Activated CD4-positive, alpha-beta T cell treated with anti-CD3 and anti-CD28 coated beads for 24 hours (primary cell): Measurements from ENCODE around the gene CXorf38.

Source experiments
- DNase-seq, 2 donors: peaks; one replicate each; pipeline ENCODE4 v3.0.0-alpha.2; 2020; ENCODE audit warnings: low read depth in 2 of 2

CXorf38 gene, protein sequence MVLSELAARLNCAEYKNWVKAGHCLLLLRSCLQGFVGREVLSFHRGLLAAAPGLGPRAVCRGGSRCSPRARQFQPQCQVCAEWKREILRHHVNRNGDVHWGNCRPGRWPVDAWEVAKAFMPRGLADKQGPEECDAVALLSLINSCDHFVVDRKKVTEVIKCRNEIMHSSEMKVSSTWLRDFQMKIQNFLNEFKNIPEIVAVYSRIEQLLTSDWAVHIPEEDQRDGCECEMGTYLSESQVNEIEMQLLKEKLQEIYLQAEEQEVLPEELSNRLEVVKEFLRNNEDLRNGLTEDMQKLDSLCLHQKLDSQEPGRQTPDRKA

DNA sequence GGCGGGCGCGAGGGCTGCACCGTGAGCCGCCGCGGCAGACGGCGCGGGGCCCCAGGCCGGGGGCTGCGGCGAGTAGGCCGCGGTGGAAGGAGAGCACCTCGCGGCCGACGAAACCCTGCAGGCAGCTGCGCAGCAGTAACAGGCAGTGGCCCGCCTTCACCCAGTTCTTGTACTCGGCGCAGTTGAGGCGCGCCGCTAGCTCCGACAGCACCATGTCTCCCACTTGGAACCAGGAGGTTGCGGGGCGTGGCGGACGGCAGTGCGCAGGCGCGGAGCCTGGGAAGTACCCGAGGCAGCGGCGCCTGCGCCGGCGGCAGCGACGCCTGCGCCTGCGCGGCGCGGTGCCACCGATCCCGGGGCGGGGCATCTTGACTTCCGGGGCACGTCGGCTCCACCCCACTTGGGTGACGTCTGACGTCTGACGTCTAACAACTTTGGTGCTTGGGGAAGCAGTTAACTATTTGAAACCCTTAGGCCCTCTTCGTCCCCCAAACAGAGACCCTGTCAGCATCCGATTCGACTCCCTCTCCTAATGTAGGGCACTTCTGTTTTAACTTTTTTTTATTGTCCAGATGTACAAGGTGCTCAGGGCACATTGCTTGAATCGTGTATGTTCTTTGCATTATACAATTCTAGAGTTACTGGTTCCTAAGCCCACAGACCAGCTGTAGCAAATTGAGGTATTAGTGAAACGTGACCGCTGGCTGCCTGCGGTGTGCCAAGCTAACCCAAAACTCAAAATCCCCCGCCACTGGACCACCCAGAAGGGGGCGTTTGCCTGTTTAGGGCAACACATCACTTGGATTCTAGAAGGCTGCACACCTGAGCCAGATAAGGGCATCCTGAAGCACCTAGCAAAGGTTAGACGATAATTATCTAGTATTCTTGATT, at the start of gene CXorf38:
Gene CXorf38 (minus strand): TSS at position 255 of the 891 bp plus-strand sequence. CDS start 41 bp downstream, at position 214.
- peak; percentile 85 to 97 for DNase-seq

DNA sequence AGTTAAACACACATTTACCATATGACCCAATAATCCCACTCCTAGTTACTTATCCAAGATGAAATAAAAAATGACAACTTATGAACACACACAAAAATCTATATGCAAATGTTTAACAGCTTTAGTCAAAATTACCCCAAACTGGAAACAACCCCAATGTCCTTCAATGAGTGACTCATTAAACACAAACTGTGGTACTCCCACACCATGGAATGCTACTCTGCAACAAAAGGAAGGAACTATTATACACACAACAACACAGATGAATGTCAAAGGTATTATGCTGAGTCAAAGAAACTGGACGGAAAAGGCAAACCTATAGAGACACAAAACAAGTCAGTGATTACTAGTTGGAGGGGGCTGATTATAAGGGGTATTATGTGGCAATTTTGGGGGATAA, 47.4 kb upstream of the CXorf38 start:
- no peak for DNase-seq

DNA sequence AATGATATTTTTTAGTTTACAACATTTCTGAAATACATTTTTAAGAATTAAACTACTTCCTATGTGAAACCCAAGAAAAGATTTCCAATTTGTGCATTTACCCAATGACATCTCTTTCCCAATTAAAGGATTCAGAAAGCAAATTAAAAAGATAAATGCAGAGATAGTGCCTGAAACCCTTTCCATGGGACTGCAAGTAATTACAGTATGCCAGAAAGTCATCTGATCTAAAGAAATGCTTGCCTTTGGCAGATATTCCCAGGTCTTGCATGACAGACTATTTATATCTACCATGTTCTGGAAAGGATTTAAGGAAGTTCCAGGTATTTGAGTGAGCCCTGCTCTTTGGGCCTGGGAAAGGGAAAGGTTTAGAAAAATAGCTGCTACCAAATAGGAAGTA, 41.6 kb upstream of the CXorf38 start:
- no peak for DNase-seq

DNA sequence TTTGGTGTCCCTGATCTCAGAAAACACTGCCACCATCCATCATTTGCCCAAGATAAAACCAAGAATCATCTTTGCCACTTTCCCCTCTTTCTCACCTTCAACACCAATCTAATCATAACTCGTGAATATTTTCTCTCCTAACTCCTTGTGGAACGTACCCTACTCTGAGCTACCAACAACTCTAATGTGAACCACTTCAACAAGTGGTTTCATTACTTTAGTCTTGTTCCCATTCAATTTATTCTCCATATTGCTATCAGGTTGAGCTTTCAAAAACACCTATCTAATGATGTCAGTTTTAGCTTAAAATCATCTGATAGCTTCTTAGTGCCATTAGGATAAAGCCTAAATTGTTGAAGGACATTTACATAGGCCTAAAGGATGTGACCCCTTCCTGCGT, 39.8 kb upstream of the CXorf38 start:
- no peak for DNase-seq

DNA sequence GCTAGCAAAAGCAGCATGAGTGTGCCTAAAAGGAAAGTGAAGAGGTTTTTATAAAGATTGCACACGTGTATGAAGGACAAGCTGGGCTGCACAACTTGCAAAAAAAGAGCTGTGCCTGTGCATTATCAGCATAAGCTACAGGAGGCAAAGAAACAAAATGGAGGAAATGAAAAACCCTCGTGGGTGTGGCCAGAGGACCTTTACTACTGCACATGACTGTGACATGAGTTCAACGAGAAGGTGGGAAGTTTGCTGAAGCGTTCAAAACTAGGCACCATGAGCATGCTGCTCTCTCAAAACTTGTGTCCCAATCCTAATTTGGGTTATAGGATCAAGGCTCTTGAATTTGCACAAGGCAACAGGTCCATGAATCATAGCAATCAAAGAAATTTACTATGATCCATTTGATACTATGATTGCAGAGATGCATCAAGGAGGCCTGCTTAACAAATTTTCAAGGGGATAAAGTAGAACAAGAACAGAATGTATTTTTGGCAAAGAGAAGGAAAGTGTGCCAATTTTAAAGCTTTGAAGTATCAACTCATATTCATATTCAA, 38.1 kb upstream of the CXorf38 start:
- DNase-seq = no peak

DNA sequence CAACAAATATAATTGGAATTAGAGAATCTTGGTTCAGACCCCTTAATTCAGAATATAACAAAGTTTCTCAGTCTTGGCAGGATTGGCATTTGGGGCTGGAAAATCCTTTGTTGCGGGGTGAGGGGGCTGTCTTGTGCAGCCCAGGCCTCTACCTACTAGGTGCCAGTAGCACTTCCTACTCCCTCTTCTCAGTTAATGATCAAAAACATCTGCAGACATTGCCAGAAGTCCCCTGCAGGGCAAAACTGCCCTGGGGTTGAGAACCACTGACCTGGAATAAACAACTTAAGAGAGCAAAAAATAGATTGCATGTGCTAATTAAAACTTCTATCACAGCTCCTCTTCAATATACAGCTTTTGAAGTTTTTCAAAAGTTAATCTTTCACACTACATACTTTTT, 36.7 kb upstream of the CXorf38 start:
- no peak for DNase-seq

DNA sequence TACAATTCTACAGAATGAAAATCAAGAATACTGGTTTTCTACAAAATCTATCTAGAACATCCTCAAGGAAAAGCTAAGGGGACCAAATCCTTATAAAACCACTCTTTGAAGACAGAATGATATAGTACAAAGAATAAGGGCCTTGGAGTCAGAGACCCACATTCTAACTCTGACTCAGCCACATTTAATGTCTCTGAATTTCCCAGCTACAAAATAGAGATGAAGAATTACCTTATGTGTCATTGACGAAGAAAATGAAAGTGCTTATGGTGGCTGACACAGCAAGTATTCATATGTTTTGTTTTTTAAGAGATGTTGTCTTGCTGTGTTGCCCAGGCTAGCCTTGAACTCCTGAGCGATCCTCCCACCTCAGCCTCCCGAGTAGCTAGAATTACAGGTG, 35.9 kb upstream of the CXorf38 start:
- DNase-seq = no peak

DNA sequence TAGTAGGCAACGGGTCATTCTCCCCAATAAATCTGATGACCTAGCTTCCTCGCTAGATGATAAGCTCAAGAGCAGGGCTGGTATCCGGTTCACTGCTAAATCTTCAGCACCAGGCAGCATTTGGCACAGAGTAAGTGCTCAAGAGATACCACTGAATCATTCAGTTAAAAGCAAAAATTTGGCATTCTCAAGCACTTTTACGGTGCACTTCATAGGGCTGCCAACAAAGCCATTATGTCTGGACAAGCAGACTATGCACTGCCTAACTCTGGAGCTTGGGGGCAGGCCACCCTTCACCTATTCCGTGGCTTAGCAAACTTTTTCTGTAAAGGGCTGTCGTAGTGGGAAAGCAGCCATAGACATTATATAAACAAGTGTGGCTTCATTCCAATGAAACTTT, 23.8 kb upstream of the CXorf38 start:
- no peak for DNase-seq

DNA sequence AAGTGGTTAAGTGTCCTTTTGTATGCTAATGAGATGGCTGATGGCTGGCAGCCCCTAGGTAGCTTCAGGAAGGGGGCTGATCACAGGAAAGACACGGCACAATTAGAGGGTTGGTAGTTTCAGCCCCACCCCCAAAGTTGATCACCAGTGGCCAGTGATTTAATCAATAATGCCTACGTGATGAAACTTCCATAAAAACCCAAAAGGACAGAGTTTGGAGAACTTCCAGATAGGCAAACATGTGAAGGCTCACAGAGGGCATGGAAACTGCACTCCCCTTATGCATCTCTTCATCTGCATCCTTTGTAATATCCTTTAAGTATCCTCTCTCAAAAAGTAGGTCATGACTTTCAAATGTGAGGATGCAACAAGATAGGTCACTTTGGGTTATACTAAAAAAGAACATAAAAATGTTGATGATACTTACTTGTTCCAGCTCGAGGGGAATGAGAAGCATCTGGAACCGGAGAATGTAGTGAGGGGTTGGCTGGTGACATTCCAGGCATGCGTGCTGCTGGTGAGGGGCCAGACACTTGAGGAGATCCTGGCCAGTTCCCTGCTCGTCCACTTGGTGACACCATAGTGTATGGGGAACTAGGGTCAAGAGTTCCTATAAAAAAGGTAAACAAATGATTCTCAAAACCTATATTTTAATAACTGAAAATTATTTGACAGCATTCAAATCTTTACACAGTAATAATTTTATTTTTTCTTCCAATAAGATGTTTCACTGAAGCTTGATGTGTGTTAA, 16.7 kb upstream of the CXorf38 start:
- DNase-seq = no peak

DNA sequence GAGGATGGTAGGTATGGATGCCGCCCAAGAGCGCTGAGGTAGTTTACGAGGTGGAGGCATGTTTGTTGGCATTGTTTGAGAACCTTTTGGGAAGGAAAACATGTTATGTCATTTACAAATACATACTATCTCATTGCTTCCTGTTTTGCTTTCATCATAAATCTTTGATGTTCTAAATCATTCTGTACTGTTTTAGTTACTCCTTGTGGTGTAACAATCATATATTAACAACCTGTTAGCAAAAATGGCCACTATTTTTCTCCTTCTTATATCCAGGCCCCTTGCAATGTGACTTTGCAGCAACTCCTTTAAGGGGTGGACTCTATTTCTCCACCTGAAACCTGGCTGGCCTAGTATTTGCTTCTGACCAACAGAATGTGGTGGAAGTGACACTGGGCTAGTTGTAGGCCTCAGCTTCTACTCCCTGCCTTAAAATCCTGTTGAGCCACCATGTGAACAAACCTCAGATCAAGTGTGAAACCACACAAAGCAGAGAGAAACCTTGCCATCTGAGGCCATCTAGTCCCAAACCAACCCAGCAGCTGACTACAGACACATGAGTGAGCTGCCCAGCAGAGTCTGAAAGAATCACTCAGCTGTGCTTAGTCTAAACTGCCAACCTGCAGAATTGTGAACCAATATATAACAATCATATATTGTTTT, 15.8 kb upstream of the CXorf38 start:
- DNase-seq = no peak

DNA sequence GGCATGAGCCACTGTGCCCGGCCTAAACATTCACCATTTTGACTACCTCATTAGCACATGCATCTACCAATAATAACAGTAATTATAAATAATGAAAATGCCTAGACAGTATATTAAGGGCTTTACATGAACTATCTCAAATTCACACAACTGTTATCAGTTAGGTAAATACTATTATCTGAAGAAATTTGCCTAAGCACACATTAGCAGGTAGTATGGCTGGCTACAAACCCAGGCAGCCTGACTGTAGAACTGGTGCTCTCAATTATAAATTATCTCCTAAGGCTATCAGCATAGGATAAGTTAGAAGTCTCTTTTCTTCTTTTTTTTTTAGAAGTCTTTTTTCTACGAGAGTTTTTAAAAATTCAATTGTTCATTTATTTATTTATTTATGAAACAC, 14.1 kb upstream of the CXorf38 start:
- DNase-seq = no peak

DNA sequence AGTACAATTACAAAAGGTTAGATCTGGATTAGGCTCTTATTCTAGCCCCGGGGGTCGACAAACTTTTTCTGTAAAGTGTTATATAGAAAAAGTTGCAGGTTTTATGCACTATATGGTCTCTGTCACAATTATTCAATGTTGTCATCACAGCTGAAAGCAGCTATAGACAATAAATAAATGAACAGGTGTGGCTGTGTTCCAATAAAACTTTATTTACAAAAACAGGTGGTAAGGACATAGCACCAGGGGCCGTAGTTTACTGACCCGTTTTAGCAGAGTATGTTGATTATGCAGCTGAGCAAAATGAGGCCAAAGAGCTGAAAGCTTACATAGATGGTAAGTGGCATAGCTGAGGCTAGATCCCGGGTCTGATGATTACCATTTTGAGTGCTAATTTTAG, 13.0 kb upstream of the CXorf38 start:
- no peak for DNase-seq

DNA sequence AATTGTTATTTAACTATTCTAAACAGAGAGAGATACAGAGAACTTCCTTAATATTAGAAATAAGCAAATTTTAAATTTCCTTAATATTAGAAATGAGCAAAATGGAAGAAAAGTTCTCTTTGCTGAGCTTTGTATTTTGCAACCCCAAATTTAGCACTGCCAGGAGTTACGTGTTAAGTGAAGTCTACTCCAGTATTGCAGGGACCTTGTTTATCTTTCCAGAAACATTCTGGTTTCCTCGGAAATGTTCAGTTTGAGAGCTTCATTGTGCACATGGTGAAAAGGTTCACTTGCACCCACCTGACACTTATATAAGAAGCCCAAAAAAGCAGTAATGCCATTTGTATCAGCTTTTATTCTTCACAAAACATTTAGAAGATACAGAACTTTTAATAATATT, 6.2 kb upstream of the CXorf38 start:
- DNase-seq = no peak

DNA sequence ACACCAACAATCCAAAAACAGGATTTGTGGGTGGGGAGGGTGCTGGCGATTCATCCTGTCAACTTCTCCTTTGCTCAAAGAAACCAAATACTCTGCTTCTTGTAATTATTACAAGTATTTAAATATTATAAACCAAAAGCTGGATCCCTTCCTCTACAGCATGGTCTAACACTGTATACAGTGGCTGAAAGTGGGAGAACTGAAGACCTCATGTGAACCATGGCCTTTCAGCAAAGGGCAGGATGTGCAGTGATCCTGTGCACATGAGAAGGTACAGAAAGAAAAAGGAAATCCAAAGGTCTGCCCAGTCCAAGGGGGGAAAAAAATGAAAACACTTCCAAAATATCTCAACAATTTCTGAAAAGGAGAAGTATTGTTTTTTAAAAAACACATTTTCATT, 5.3 kb upstream of the CXorf38 start:
- DNase-seq = no peak

DNA sequence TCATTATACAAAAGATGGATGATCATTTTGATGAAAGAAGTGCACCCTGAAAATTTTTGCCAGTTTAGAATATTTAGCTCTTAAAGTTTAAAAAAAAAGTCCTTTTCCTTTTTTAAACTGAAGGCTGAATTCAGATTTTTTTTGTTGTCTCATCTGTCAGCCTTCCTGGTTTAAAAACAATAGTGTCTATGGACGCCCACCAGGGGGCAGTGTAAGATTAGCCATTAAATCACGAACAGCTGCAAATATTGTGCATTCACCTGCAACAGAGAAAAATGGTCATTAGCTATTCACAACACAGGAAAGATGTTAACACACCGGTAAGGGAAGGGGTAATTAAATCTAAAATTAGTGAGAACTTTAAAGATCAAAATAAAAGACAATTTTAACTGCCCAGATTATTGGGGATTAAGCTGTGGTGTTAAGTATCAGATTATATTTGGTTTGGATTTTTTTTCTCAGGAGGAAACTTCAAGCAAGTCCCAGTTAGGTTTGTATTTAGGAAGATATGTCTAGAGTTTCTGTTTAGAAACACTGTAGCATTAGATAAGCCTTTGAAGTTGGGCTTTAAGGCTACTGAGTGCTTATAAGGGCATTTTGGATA, 4.4 kb upstream of the CXorf38 start:
- peak; percentile 43 to 67 for DNase-seq

DNA sequence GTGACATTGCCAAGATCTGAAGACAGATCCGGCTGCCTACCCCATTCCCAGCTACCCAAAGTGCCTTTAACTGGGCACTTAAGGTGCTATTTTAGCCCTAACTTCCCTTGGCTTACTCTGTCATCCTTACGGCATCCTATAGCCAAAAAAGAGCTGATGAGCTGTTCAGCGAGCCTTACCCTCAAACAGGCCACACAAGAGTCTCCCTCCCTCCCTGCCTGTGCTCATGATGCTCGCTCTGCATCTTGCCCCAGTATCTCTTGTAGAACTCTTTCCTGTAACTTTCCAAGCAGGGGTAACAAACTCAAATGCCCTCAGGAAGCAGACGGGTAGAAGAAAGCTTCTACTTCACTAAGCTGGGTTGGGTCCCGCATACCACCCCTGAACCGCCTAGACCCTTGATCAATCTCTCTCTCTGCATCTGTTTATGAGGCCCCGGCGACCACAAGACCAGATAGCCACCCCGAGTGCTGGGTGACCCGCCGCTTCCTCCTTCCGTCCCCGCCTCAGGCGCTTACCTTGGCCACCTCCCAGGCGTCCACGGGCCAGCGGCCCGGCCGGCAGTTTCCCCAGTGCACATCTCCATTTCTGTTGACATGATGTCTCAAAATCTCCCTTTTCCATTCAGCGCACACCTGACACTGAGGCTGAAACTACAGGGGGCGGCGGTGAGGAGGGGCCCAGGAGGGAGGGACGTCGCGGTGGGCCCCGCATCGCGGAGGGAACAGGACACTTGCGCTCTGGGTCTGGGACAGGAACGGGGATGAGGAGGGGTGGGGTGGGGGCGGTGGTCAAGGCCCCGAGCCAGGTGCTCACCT, 663 bp downstream of the CXorf38 start:
- DNase-seq = peak in 1 of 2 donors; percentile 18

DNA sequence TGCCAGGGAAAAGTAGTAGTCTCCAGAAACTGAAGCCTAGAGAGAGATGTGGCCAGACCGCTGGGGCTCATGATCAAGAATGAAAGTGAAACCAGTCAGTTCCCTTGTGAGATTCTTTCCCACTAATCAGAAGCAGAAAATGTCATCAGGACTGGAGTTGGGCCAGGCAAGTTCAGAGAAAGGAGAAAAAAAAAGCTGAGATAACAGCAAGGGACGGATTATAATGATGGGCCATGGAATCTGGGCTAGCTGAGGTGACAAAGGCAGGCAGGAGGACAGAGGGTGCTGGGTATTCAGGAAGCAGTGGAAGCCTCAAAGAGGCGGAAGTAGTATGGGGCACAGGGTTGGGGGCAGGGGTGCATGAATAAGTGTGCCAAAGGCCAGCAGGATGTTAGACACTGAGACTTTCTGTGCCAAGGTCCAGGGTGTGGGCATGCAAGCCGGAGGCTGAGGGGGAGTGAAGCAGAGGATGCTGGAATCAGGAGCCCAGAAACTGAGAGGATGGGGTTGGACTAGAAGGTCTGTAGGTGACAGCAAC, 2.5 kb downstream of the CXorf38 start:
- DNase-seq = peak in 1 of 2 donors; percentile 11

DNA sequence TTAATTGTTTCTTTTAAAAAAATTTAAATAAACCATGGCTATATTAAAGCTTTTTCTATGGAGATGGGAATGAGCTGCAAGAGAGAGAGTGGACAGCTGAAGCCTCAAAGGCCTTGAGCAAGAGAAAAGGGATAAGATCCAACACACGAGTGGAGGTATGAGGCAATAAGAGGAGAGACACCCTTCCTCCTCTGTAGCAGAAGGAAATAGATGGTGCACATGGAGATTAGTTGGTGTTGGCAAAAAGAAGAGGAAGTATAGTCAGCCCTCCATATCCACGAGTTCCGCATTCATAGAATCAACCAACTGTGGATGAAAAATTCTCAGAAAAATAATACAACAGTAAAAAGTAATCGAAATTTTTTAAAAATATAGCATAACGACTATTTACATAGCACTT, 3.2 kb downstream of the CXorf38 start:
- no peak for DNase-seq

DNA sequence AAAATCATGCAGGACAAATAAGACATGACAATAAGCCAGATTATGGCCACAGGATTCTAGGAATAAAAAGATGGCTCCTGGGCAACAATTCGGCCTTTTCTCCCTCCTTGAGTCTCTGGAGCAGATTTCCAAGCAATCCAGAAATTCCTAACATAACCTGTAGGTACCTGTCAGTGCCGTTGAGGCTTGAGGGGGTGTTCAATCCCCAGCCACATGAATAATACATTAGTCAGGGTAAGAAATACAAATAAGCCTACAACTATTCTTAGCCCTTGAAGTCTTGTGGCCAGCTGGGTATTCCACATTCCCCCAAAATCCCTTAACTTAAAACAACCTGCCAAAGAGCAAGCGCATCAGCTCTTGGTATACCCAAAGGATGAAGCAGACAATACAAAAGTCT, 9.7 kb downstream of the CXorf38 start:
- no peak for DNase-seq

DNA sequence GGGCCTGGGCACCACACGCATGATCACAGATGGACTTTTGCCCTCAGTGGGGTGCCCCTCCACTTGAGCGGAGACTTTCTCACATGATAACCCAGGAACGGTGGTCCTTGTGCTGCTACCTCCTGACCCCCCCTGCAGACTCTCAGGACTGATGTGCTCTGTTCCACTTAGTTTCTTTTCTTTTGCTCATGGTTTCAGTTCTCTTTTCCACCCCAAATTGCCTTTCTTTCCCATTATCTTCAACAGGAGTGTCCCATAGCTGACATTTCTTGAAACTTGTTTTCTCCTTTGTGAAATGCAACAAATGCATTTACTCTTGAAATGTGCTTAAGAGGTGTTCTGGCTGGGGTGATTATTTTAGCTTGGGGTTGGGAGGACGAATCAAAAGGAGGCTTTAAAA, 15.2 kb downstream of the CXorf38 start:
- no peak for DNase-seq
